GM19397 (cell line): ENCODE data around the gene UMPS.
"Not testable (repeated sequence)": the region's sequence is repeated elsewhere in the genome, so short reads cannot be mapped to it uniquely, and the experiment has no call there.

Experiments used
- ATAC-seq: cut with Tn5 transposase; IDR thresholded peaks from one replicate; pipeline ENCODE4 v1.9.1; 2021; ENCODE audit warnings: mild to moderate bottlenecking, moderate library complexity; ENCODE audit not compliant: unreplicated experiment

Gene UMPS

DNA sequence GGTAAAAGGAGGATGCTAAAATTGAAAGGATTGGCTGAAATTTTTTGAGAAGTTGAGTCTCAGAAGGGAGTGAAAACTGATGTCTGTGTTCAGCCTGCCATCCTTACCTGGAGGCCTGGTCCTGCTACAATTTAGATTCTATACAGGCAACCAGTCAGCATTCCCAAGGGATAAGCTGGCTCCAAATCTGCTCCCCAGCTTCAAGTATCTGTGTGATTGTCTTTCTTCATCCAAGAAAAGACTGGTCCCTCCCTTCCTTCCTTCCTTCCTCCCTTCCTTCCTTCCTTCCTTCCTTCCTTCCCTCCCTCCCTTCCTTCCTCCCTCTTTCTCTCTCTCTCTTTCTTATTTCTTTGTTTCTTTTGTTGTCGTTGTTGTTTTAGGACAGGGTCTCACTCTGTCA, 24.7 kb upstream of the UMPS start:
- ATAC-seq = no peak

DNA sequence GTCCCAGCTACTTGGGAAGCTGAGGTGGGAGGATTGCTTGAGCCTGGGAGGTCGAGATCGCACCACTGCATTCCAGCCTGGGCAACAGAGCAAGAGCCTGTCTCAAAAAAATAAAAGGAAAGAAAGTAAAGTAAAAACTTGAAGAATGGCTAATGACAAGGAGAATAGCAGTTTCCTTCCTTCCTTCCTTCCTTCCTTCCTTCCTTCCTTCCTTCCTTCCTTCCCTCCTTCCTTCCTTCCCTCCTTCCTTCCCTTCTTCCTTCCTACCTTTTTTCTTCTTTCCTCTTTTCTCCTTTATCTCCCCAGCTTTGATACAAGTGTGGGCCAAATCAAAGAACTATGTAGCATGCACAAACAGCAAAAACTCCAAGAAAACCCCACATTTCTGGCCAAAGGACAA, 23.0 kb upstream of the UMPS start:
- not testable (repeated sequence) for ATAC-seq

GRCh38 chr3:124707656-124708062, 22.6 kb upstream of the UMPS start:
- ATAC-seq = no peak

DNA sequence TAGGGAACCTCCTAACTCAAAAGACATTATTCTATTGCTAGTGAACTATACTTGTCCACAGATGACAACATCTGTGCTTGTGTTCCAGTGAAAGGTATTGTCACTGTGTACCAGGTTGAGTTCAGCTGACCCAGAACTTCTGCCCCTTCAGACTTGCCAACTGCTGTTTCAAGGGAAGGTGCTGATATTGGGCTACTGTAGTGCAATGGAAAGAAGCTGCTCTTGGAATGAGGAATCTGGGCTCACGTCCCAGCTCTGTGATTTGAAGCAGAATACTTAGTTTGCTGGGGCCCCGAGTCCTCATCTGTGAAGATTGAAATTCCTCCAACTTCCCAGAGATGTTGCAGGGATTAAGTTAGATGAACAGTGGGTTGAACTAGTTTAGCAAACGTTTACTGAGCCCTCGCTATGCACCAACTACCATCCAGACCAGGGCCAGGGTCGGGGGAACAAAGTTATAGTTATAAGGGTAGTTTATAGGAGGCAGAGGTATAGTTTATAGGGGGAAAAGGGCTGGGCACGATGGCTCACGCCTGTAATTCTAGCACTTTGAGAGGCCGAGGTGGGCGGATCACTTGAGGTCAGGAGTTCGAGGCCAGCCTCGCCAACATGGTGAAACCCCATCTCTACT, 15.9 kb upstream of the UMPS start:
- ATAC-seq = no peak

- ATAC-seq = no peak
Measured at GRCh38 chr3:124722589-124722988, 7.7 kb upstream of the UMPS start.

DNA sequence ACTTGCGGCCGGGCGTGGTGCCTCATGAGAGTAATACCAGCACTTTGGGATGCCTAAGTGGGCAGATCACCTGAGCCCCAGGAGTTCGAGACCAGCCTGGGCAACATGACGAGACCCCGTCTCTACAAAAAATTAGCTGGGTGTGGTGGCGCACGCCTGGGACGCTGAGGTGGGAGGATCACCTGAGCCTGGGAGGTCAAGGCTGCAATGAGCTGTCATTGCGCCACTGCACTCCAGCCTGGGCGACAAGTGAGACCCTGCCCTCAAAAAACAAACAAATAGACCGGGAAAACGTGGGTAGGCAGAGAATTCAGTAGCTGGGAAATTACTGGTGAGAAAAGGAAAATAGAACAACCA, 667 bp downstream of the UMPS start:
- no peak for ATAC-seq

GRCh38 chr3:124731760-124732159, 1.5 kb downstream of the UMPS start:
- ATAC-seq = no peak

DNA sequence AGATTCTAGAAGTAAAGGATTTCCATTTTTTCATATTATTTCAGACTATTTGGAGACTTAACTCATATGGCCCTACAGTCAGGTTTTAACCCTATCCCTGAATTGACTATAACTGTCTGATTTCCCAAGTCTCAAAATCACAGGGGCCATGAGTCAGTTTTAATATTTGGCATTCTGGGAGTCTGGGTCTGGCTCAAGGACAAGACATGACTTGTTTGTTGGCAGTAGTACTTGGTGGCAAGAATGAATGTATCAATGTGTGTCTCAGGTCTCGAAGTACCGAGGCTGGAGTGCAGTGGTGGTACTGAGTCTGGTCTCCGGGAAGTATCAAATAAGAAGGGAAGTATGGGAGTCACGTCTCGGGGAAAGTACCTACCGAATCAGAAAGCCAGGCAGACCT, 10.8 kb downstream of the UMPS start:
- ATAC-seq = no peak

DNA sequence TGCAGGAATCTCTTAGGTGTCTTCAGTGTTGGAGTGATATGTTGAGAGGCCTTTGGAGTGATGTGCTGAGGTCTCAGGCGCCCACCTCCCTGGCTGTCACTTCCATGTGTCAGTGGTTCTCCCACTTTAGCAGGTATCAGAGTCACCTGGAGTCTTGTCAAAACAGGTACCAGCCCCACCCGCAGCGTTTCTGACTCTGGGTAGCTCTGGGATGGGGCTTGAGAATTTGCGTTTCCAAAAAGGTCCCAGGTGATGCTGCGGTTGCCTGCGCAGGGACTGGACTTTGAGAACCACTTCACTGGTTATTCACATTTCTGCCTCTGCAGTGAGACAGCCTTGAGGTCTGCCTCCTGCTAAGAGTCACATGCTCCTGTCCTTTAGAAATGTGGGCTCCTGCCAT, 15.5 kb downstream of the UMPS start:
- ATAC-seq = no peak

GRCh38 chr3:124747111-124747981, 17.1 kb downstream of the UMPS start:
- no peak for ATAC-seq

DNA sequence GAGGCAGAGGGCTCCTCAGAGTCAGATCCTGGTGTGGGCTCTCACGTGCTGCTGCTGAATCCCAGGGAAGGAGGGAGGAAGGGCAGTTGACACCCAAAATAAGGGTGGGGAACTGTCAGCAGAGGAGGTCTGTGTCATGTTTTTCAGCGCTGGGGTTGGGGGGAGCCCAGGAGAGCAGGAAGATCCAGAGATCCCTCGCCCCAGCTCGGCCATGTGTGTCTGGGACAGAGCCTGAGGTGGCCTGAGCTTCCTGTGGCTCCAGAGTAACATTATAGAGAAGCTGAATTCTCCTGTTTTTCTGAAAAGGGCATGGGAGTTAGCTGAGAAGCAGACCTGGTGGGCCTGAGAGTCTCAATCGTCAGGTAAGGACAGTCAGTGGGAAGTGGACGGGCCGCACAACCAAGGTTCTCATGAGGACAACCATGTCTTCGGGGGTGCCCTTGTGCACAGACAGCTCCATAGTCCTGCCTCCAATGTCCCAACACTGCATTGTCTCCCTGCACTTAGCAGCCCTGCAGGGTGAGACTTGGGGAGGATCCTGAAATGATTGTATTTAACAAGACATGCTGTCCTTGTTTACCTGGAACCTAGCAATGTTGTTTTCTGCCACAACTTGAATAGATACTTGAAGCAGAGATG, 18.4 kb downstream of the UMPS start:
- no peak for ATAC-seq

GRCh38 chr3:124749877-124750276, 19.6 kb downstream of the UMPS start:
- ATAC-seq = not testable (repeated sequence)

GRCh38 chr3:124751501-124751900, 21.2 kb downstream of the UMPS start:
- ATAC-seq = no peak

GRCh38 chr3:124752051-124752450, 21.8 kb downstream of the UMPS start:
- ATAC-seq = no peak

DNA sequence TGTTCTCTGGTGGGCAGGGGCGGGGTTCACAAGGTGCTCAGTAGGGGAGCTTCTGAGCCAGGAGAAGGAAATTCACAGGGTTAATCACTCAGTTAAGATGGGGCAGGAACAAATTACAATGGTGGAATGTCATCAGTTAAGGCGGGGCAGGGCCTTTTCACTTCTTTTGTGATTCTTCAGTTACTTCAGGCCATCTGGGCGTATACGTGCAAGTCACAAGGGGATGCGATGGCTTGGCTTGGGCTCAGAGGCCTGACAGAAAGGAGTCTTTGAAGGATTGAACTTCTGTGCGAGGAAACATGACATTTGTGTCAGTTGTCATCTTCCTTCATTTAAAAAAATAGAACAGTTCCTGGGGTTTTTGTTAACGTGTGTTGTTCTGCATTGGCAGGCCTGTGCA, 27.7 kb downstream of the UMPS start:
- ATAC-seq = not testable (repeated sequence)

DNA sequence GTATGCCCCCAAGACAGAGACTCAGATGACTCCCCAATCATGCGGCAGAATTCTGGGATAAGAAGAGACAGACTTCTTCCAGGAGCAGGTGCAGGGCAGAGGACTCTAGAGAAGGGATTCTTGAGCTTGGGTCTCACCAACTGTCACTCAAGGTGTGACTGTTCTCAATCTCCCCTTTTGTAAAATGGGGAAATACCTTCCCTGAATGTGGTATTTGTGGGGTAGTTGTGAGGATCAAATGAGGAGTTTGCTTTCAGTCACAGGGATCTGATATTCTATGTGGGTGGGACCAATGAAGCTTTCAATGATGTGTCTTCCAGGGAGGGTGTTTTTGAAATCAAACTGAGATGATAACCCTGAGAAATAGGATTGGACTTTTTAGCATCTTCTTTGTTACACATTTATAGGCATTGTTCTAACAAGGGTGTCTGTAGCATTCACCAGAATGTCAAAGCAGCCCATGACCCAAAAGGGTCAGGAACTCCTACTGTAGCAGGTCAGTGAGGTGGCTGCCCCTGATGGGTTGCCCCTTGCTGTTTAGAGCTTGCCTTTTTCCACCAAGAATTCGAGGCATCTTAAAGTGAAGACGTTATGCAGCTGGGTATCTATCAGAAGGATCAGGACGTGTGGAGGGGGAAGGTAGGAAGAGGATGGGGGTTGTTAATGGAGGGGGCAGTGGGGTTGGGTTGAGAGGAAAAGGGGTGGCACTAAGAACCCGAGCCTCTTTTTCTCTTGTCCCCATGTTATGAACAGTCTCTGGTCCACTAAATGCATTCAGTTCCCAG, 28.8 kb downstream of the UMPS start:
- ATAC-seq = no peak

GRCh38 chr3:124759666-124760401, 29.6 kb downstream of the UMPS start:
- no peak for ATAC-seq

DNA sequence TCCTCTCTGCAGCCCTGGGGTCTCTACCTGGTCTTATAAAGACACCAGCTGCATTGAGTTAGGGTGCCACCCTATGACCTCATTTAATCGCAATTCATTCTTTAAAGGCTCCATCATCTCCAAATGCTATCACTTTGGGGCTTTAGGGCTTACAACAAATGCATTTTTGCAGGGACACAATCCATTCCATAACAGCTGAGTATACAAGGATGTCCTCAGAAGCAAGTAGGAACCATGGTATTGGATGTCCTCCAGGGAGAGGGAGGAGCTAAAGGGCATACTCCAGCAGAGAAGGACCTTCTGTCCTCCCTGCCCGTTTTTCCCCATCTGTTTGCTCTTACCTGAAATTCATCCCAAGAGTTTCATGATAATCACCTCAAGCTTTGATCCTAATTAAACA, 30.3 kb downstream of the UMPS start:
- no peak for ATAC-seq

DNA sequence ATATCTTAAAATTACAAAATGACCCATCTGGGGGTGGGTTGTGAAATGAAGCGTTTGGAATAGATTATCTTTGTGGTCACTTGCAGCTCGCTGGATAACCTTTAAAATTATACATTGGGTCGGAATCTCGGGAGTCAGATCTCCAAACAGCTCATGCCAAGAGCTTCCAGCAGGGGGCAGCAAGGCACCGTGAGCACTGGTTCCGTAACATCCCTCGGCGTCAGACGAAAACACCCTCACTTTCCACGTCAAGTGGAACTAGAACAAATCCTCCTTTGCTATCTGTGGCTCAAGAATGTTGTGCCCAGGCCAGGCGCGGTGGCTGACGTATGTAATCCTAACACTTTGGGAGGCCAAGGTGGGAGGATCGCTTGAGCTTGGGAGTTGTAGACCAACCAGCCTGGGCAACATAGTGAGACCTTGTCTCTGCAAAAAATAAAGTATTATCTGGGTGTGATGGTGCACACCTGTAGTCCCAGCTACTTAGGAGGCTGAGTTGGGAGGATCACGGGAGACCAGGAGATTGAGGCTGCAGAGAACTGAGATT, 31.1 kb downstream of the UMPS start:
- no peak for ATAC-seq

- no peak for ATAC-seq
Measured at GRCh38 chr3:124761935-124762660, 31.8 kb downstream of the UMPS start.
